ENCODE results near the gene MYZAP.

DNA sequence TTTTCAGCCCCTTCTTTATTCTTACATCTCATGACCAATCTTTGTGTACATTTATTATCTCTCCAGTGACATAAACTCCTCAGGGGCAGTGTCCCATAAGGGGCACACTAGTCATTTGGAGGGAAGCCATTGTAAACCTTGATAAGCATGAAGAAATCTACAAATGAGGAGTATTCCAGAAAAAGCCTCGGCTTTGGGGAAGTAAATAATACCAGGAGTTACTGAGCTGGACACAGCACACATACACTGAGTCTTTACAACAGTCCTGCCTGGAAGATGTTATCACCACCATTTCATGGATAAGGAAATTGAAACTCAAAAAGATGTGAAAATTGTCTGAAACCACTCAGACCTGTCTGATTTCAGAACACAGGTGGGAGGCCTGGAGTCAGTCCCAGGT, 99.4 kb downstream of the MYZAP start:
- TF ChIP-seq ZFP3 (CRISPR knock-in tag; IDR thresholded peaks at IDR 0.05) (no peak), RARB (CRISPR knock-in tag; IDR thresholded peaks at IDR 0.05) (no peak), ZNF70 (CRISPR knock-in tag; IDR thresholded peaks at IDR 0.05) (no peak), CSRNP3 (CRISPR knock-in tag; IDR thresholded peaks at IDR 0.05) (no peak)
- TF ChIP-seq, protein P1, sequence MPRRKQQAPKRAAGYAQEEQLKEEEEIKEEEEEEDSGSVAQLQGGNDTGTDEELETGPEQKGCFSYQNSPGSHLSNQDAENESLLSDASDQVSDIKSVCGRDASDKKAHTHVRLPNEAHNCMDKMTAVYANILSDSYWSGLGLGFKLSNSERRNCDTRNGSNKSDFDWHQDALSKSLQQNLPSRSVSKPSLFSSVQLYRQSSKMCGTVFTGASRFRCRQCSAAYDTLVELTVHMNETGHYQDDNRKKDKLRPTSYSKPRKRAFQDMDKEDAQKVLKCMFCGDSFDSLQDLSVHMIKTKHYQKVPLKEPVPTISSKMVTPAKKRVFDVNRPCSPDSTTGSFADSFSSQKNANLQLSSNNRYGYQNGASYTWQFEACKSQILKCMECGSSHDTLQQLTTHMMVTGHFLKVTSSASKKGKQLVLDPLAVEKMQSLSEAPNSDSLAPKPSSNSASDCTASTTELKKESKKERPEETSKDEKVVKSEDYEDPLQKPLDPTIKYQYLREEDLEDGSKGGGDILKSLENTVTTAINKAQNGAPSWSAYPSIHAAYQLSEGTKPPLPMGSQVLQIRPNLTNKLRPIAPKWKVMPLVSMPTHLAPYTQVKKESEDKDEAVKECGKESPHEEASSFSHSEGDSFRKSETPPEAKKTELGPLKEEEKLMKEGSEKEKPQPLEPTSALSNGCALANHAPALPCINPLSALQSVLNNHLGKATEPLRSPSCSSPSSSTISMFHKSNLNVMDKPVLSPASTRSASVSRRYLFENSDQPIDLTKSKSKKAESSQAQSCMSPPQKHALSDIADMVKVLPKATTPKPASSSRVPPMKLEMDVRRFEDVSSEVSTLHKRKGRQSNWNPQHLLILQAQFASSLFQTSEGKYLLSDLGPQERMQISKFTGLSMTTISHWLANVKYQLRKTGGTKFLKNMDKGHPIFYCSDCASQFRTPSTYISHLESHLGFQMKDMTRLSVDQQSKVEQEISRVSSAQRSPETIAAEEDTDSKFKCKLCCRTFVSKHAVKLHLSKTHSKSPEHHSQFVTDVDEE (CRISPR knock-in tag; IDR thresholded peaks at IDR 0.05), result no peak

All from SK-N-SH treated with all-trans-retinoic acid at 6 μM for 48 hours (cell line).